ENCODE results near the gene ZNF23.

- no peak for TF ChIP-seq CTCF (IDR thresholded peaks at IDR 0.05)
- no peak for TF ChIP-seq POLR2A (IDR thresholded peaks at IDR 0.05)
These were observed 29.1 kb downstream of the ZNF23 start for GRCh38 chr16:71432906-71433305.
